GM12878 (cell line): ENCODE data around the gene EYS. TPM values are rescaled to one million over a fixed set of nuclear protein-coding genes. Genes with fewer than 3 reads are reported as not detected.

Experiments
- ATAC-seq: fragments of 200-7000 bp; cut with Tn5 transposase; 3 replicates; pipeline ENCODE4 v1.9.1; 2020; ENCODE audit warnings: mild to moderate bottlenecking, moderate library complexity
- BruUV-seq: library from RNA; stranded (reverse); fragments of 400-500 nt; replicated peaks from 2 replicates; lab custom pipeline; 2021; lab: Mats Ljungman, UMichigan
- CTCF ChIA-PET: fragments of 300-600 bp; sonication (Branson Sonifier 250); formaldehyde crosslinking; extraction: SDS; loops from one replicate; lab custom pipeline; 2021; ENCODE audit warnings: inconsistent platforms; lab: Yijun Ruan, JAX
- POLR2A ChIA-PET: fragments of 350-600 bp; formaldehyde crosslinking; extraction: SDS; loops from one replicate; lab custom pipeline; 2021; ENCODE audit warnings: inconsistent platforms; lab: Charles Lee
- RAD21 ChIA-PET: fragments of 300-600 bp; sonication (Branson Sonifier 250); formaldehyde crosslinking; loops from one replicate; lab custom pipeline; 2023; ENCODE audit warnings: antibody characterized with exemption; ENCODE audit not compliant: unreplicated experiment; lab: Charles Lee
- SMC1A ChIA-PET: fragments of 300-600 bp; sonication (Branson Sonifier 250); formaldehyde crosslinking; loops from one replicate; lab custom pipeline; 2023; ENCODE audit not compliant: unreplicated experiment, uncharacterized antibody; lab: Charles Lee
- DNase-seq: peaks from one replicate; pipeline ENCODE4 v3.0.0-alpha.2; 2011; ENCODE audit warnings: low read depth, low spot score
- FAIRE-seq: peaks from 3 replicates; lab custom pipeline; 2011; peaks lifted over from hg19 to GRCh38; lab: Jason Lieb, UNC
- H2AFZ ChIP-seq: 2 replicates; pipeline ENCODE4 v1.6.0; 2011; ENCODE audit warnings: low read depth, low read length, control low read depth; ENCODE audit not compliant: control insufficient read depth
- H3K27ac ChIP-seq: 2 replicates; pipeline ENCODE4 v1.5.1; 2011; ENCODE audit warnings: control low read depth; ENCODE audit not compliant: control insufficient read depth, insufficient read depth
- H3K27me3 ChIP-seq, 2 experiments: replicated peaks in 1 of 2; 2 replicates each; pipeline versions ENCODE4 v1.6.0 to v1.6.1; 2011; ENCODE audit warnings: low read length in 1 of 2; ENCODE audit not compliant: control insufficient read depth in 2 of 2, insufficient read depth in 2 of 2
- H3K36me3 ChIP-seq, 2 experiments: 2 replicates each; pipeline ENCODE4 v1.5.1; 2011; ENCODE audit warnings: low read length in 1 of 2; ENCODE audit not compliant: control insufficient read depth in 2 of 2, insufficient read depth in 2 of 2
- H3K4me1 ChIP-seq: 2 replicates; pipeline ENCODE4 v1.6.1; 2011; ENCODE audit warnings: mild to moderate bottlenecking, low read length, moderate library complexity, mixed read lengths; ENCODE audit not compliant: control insufficient read depth, insufficient read depth
- H3K4me2 ChIP-seq: 2 replicates; pipeline ENCODE4 v1.6.0; 2011; ENCODE audit warnings: control low read depth; ENCODE audit not compliant: control insufficient read depth, insufficient read depth
- H3K4me3 ChIP-seq: fragments of 200-600 bp; sonication (generic); 2 replicates; pipeline ENCODE4 v1.5.1; 2016
- H3K79me2 ChIP-seq: 2 replicates; pipeline ENCODE4 v1.6.0; 2011; ENCODE audit warnings: low read length; ENCODE audit not compliant: control insufficient read depth, insufficient read depth
- H3K9ac ChIP-seq: 2 replicates; pipeline ENCODE4 v1.8.0; 2011; ENCODE audit warnings: low read length, control low read depth, mixed read lengths; ENCODE audit not compliant: control insufficient read depth, insufficient read depth
- H3K9me3 ChIP-seq: replicated peaks from 3 replicates; pipeline ENCODE4 v1.5.1; 2011; ENCODE audit warnings: mild to moderate bottlenecking, low read length; ENCODE audit not compliant: control insufficient read depth, insufficient read depth
- H4K20me1 ChIP-seq: 2 replicates; pipeline ENCODE4 v1.6.0; 2011; ENCODE audit not compliant: control insufficient read depth, insufficient read depth
- ATF7 ChIP-seq: fragments of 450-650 bp; IDR thresholded peaks from 2 replicates; pipeline ENCODE4 v1.6.1; 2016; ENCODE audit warnings: low read depth, mild to moderate bottlenecking
- BACH1 ChIP-seq: fragments of 450-650 bp; IDR thresholded peaks from 2 replicates; pipeline ENCODE4 v1.6.1; 2017; ENCODE audit warnings: mild to moderate bottlenecking, borderline replicate concordance
- CREM ChIP-seq: IDR thresholded peaks from 2 replicates; pipeline ENCODE4 v1.6.1; 2014; ENCODE audit warnings: antibody characterized with exemption, low read depth
- FOS ChIP-seq: IDR thresholded peaks from 3 replicates; pipeline ENCODE4 v1.6.1; 2011; ENCODE audit warnings: borderline replicate concordance; ENCODE audit not compliant: insufficient read length; ENCODE audit errors: extremely low read depth
- NFYA ChIP-seq: IDR thresholded peaks from 2 replicates; pipeline ENCODE4 v1.6.1; 2011; ENCODE audit warnings: low read depth, mild to moderate bottlenecking, low read length, improper control_type of control experiment, borderline replicate concordance
- RFX5 ChIP-seq: IDR thresholded peaks from 2 replicates; pipeline ENCODE4 v1.6.1; 2011; ENCODE audit warnings: low read depth, low read length, improper control_type of control experiment
- in situ Hi-C: fragments of 300-500 bp; cut with MboI; formaldehyde crosslinking; loops from 9 replicates; pipeline ENCODE4 v1.14.3; 2018; ENCODE audit warnings: mixed read lengths
- intact Hi-C: fragments of 100-400 bp; cut with micrococcal nuclease; formaldehyde crosslinking; loops from one replicate; pipeline ENCODE4 v1.14.2; 2022; ENCODE audit not compliant: unreplicated experiment
- polyA plus RNA-seq, 11 experiments: library from polyadenylated mRNA; depleted of rRNA in 4 of 11; unstranded in 6 of 11; stranded (reverse) in 5 of 11; fragments of >200 nt; fragmentation: Nextera tagmentation in 4 of 11; fragmentation: Illumina TruSeq in 1 of 11; extraction: Ambion mirVana in 4 of 11; extraction: Trizol in 1 of 11; gene quantifications; 1 replicate in 1 of 11; 2 replicates in 10 of 11; pipeline versions ENCODE4 v1.2.1 to v1.2.3, GENCODE V29; 2011 to 2016; ENCODE audit warnings: inconsistent platforms in 2 of 11, missing spikeins in 2 of 11, low read depth in 1 of 11
- total RNA-seq, 4 experiments: library from RNA; depleted of rRNA in 3 of 4; stranded (reverse); fragments of >200 nt in 3 of 4; fragmentation: Illumina TruSeq in 1 of 4; extraction: Trizol in 1 of 4; gene quantifications; 2 replicates each; pipeline versions ENCODE4 v1.2.1 to v1.2.3, GENCODE V29; 2013 to 2021
- TF ChIP-seq, protein P1 (sequence below): fragments of 450-650 bp; conservative IDR thresholded peaks from 2 replicates; pipeline ENCODE4 v1.6.1; 2017; ENCODE audit warnings: mild to moderate bottlenecking, moderate library complexity
- TF ChIP-seq, protein P2 (sequence below): fragments of 450-650 bp; IDR thresholded peaks from 2 replicates; pipeline ENCODE4 v1.6.1; 2017; ENCODE audit warnings: low read depth, mild to moderate bottlenecking, moderate library complexity
- TF ChIP-seq, protein P3 (sequence below): fragments of 450-650 bp; formaldehyde crosslinking; IDR thresholded peaks from 2 replicates; pipeline ENCODE4 v1.5.0; 2022; ENCODE audit warnings: mild to moderate bottlenecking, missing genetic modification characterization

Gene EYS
- total and polyA plus RNA-seq, 10 of the 15 experiments (the other 5 are each of a cell fraction or from before 2014, with no cell fraction given) = under 0.01 to 0.14 (median 0.02) TPM; not detected in 1

DNA sequence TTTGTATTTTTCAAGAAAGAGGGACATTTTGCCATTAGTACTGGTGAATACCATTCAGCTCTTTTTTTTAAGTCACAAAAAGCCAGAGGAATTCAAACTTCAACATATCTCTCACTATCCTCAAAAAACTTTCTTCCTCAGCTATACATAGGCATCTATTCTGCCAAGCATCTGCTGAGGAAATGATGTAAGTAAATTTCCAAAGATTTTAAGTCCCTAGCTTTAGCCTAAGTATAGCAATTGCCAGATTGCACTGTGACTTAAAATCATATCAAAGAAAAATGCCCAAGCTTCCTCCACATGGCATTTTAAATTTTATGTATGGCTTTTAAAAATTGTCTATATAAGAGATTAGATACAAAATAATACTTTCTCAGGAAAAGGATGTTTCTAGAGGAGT, 237.4 kb downstream of the EYS start:
- ATAC-seq = no peak
- intact Hi-C loops = no loop called here

More for the DNA sequence above, 237.4 kb downstream of the EYS start:
- no peak overlapping the region for H2AFZ ChIP-seq
- ChIA-PET CTCF (interaction anchor here (1.5 kb wide), 1 partner anchor 8 kb away, joined by 3 read pairs; no protein-coding TSS in a partner anchor), POLR2A (no interaction called here), RAD21 (no interaction called here), SMC1A (no interaction called here)
- DNase-seq (no peak), FAIRE-seq (no peak)
- no peaks in the 10 kb centered on the region for H3K27me3 ChIP-seq
- in situ Hi-C loops = no loop called here
- H3K9me3 ChIP-seq = no peaks in the 10 kb centered on the region
- H3K4me1 ChIP-seq = no peaks in the 10 kb centered on the region
- no peaks in the 10 kb centered on the region for H3K36me3 ChIP-seq
- no TSS peak for BruUV-seq
- no peaks in the 10 kb centered on the region for H4K20me1 ChIP-seq
- H3K9ac ChIP-seq = no peak overlapping the region
- H3K27ac ChIP-seq = no peak overlapping the region
- H3K4me3 ChIP-seq = no peak overlapping the region
- no peak for TF ChIP-seq RFX5
- no peak for TF ChIP-seq CREM
- no peak for TF ChIP-seq NFYA
- TF ChIP-seq ATF7 = no peak
- TF ChIP-seq, protein P1, sequence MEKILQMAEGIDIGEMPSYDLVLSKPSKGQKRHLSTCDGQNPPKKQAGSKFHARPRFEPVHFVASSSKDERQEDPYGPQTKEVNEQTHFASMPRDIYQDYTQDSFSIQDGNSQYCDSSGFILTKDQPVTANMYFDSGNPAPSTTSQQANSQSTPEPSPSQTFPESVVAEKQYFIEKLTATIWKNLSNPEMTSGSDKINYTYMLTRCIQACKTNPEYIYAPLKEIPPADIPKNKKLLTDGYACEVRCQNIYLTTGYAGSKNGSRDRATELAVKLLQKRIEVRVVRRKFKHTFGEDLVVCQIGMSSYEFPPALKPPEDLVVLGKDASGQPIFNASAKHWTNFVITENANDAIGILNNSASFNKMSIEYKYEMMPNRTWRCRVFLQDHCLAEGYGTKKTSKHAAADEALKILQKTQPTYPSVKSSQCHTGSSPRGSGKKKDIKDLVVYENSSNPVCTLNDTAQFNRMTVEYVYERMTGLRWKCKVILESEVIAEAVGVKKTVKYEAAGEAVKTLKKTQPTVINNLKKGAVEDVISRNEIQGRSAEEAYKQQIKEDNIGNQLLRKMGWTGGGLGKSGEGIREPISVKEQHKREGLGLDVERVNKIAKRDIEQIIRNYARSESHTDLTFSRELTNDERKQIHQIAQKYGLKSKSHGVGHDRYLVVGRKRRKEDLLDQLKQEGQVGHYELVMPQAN = no peak
- TF ChIP-seq, protein P2, sequence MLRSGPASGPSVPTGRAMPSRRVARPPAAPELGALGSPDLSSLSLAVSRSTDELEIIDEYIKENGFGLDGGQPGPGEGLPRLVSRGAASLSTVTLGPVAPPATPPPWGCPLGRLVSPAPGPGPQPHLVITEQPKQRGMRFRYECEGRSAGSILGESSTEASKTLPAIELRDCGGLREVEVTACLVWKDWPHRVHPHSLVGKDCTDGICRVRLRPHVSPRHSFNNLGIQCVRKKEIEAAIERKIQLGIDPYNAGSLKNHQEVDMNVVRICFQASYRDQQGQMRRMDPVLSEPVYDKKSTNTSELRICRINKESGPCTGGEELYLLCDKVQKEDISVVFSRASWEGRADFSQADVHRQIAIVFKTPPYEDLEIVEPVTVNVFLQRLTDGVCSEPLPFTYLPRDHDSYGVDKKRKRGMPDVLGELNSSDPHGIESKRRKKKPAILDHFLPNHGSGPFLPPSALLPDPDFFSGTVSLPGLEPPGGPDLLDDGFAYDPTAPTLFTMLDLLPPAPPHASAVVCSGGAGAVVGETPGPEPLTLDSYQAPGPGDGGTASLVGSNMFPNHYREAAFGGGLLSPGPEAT = no peak
- TF ChIP-seq, protein P3, sequence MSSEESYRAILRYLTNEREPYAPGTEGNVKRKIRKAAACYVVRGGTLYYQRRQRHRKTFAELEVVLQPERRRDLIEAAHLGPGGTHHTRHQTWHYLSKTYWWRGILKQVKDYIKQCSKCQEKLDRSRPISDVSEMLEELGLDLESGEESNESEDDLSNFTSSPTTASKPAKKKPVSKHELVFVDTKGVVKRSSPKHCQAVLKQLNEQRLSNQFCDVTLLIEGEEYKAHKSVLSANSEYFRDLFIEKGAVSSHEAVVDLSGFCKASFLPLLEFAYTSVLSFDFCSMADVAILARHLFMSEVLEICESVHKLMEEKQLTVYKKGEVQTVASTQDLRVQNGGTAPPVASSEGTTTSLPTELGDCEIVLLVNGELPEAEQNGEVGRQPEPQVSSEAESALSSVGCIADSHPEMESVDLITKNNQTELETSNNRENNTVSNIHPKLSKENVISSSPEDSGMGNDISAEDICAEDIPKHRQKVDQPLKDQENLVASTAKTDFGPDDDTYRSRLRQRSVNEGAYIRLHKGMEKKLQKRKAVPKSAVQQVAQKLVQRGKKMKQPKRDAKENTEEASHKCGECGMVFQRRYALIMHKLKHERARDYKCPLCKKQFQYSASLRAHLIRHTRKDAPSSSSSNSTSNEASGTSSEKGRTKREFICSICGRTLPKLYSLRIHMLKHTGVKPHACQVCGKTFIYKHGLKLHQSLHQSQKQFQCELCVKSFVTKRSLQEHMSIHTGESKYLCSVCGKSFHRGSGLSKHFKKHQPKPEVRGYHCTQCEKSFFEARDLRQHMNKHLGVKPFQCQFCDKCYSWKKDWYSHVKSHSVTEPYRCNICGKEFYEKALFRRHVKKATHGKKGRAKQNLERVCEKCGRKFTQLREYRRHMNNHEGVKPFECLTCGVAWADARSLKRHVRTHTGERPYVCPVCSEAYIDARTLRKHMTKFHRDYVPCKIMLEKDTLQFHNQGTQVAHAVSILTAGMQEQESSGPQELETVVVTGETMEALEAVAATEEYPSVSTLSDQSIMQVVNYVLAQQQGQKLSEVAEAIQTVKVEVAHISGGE (CRISPR knock-in tag) = no peak
- TF ChIP-seq FOS = no peak
- TF ChIP-seq BACH1 = no peak
- no peaks in the 10 kb centered on the region for H3K79me2 ChIP-seq
- H3K4me2 ChIP-seq = no peak overlapping the region
